D721Med (cell line): ENCODE results near the gene PSD.

Source experiments
- DNase-seq: peaks from one replicate; pipeline ENCODE4 v3.0.0; 2011; ENCODE audit warnings: low spot score; ENCODE audit not compliant: insufficient read length
- FAIRE-seq: peaks from 2 replicates; lab custom pipeline; 2011; peaks lifted over from hg19 to GRCh38; lab: Jason Lieb, UNC
- TF ChIP-seq, protein P1 (sequence below): IDR thresholded peaks from 2 replicates; pipeline ENCODE4 v1.5.1; 2012; ENCODE audit warnings: mild to moderate bottlenecking, control low read depth; ENCODE audit not compliant: insufficient read depth; ENCODE audit errors: missing control alignments

Gene PSD

DNA sequence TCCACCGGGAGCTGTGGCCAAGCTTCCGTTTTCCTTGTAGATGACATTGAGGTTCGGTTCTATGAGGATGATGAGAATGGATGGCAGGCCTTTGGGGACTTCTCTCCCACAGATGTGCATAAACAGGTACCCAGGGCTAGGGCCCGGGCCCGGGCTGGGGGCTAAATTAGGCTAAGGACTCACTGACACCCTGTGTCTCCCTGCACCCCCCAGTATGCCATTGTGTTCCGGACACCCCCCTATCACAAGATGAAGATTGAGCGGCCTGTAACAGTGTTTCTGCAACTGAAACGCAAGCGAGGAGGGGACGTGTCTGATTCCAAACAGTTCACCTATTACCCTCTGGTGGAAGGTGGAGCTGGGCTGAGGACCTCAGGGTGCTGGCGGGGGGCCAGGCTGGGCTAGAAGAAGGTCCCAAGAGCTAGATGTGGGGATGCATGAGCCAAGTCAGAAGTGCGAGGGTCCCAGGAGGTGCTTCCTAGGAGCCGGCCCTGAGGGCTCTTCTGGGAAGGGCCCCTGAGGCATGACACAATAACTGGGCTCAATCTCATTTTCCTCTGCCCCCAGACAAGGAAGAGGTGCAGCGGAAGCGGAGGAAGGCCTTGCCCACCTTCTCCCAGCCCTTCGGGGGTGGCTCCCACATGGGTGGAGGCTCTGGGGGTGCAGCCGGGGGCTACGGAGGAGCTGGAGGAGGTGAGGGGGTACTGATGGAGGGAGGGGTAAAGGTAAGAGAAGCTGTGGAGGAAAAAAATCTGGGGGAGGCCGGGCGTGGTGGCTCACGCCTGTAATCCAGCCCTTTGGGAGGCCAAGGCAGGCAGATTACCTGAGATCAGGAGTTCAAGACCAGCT lies 20.2 kb downstream of the PSD start:
- TF ChIP-seq, protein P1, sequence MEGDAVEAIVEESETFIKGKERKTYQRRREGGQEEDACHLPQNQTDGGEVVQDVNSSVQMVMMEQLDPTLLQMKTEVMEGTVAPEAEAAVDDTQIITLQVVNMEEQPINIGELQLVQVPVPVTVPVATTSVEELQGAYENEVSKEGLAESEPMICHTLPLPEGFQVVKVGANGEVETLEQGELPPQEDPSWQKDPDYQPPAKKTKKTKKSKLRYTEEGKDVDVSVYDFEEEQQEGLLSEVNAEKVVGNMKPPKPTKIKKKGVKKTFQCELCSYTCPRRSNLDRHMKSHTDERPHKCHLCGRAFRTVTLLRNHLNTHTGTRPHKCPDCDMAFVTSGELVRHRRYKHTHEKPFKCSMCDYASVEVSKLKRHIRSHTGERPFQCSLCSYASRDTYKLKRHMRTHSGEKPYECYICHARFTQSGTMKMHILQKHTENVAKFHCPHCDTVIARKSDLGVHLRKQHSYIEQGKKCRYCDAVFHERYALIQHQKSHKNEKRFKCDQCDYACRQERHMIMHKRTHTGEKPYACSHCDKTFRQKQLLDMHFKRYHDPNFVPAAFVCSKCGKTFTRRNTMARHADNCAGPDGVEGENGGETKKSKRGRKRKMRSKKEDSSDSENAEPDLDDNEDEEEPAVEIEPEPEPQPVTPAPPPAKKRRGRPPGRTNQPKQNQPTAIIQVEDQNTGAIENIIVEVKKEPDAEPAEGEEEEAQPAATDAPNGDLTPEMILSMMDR: no peak
- FAIRE-seq: no peak
- DNase-seq: no peak

DNA sequence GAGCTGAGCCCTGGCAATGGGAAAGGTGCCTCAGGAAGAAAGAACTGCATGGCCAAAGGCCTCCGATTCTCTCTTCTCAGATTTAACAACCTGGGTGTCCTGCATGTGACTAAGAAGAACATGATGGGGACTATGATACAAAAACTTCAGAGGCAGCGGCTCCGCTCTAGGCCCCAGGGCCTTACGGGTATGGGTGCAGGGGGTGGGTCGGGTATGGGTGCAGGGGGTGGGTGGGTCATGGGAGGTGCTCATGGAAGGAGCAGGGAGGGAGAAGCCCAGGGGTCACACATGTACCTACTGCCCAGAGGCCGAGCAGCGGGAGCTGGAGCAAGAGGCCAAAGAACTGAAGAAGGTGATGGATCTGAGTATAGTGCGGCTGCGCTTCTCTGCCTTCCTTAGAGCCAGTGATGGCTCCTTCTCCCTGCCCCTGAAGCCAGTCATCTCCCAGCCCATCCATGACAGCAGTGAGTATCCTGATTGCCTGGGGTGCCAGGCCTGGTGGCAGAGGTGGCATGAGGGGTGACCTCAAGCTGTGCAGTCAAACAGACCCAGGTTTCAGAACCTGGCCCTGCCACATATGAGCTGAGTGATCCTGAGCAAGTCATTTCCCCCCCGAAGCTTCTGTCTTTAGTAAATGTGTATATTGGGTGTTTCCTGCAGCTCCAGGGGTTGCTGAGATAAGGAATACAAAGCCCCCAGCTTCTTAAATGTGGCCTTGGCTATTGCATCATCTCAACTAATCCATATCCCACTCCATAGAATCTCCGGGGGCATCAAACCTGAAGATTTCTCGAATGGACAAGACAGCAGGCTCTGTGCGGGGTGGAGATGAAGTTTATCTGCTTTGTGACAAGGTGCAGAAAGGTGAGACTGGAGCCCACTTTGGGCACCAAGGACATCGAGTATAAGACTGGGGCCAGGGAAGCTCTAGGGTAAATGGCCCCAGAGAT lies 21.1 kb downstream of the PSD start:
- FAIRE-seq (no peak), DNase-seq (no peak)
- TF ChIP-seq, protein P1: no peak

DNA sequence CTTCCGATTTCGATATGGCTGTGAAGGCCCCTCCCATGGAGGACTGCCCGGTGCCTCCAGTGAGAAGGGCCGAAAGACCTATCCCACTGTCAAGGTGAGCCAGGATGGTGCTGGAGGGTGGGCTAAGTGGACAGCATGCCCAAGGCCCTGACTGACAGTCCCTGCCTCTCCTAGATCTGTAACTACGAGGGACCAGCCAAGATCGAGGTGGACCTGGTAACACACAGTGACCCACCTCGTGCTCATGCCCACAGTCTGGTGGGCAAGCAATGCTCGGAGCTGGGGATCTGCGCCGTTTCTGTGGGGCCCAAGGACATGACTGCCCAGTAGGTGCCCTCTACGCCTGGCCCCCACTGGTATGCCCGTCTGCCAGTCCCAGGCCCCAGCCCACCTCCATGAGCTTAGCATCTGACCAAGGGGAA lies 21.8 kb downstream of the PSD start:
- DNase-seq (no peak), FAIRE-seq (no peak)
- TF ChIP-seq, protein P1: no peak

DNA sequence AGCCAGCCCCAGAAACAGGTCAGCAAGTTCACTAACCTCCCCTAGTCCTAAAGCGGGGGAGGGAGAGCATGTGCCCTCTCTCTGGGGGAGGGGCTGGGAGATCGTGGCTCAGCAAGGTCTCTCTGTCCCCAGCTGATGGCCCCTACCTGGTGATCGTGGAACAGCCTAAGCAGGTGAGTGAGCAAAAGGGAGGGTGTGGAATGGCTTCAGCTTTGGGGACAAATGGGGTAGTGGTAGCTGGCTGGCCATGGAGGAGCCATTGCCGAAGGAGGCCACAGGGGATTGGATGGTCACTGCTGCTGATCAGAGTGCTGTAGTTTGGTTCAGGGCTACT lies 22.3 kb downstream of the PSD start:
- FAIRE-seq (no peak), DNase-seq (no peak)
- TF ChIP-seq, protein P1: no peak

DNA sequence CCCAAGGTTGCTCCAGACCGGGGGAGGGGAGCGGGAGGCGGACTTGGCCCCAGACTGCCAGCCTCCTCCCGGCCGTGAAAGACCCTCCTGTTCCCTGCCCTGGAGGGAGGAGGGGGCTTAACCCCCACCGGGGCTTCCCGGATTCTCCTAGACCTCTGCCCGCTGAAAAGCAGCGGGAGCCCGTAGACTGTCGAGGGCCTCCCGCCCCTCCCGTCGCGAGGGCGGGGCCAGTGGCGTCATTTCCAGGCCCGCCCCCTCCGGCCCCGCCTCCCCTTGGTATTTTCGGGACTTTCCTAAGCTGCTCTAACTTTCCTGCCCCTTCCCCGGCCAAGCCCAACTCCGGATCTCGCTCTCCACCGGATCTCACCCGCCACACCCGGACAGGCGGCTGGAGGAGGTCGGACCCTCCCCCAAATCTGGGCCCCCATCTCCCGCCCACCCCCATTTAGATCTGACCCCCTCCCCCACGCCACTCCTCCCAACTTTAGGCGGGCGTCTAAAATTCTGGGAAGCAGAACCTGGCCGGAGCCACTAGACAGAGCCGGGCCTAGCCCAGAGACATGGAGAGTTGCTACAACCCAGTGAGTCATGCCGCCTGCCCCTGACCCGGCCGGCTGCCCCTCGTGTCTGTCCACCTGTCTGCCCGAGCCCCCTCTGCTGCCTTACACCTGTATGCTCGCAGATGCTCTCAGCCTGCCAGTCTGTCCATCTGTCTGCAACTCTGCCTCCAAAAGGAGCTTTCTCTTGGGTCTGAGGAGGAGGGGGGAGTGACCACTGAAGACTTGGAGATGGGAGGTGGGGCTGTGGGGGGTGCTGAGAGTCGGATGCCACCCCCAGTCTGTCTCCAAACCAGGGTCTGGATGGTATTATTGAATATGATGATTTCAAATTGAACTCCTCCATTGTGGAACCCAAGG lies 22.9 kb downstream of the PSD start, which contains the start of gene NFKB2:
Gene NFKB2, plus strand, starts transcription at position 306 of the 917 bp plus-strand sequence. Its CDS starts 255 bp downstream, at position 561.
- TF ChIP-seq, protein P1: no peak
- DNase-seq: peak; percentile 90
- no peak for FAIRE-seq

DNA sequence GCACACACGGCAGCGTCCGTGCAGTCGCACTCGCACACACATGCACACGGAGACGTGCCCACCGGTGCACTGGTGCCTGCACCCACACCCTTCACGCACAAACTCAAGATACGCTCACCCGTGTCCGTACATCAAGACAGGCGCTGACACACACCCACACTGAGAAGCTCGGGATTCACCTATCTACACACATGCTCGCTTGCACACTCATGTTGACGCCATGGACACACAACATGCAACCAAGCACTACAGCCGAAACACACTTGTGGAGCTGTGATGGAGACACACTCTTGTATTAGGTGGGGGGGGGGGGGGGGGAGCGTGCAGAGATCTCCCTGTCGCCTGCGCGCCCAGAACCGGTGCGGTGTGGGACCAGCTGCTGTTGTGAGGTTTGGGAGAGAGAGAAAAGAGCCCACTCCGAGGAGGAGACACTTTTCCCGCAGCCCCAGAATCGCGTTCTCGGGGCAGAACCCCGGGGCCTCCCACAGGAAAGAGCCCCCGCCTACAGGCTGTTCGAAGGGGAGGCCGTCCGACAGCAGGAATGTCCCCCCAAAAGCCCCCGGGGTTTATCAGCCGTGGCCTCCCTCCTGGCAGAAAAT lies 23.7 kb downstream of the PSD start:
- TF ChIP-seq, protein P1: no peak
- DNase-seq: no peak
- no peak for FAIRE-seq
